HCT116 (cell line): ENCODE measurements around the gene KIF14. TPM values are rescaled to one million over a fixed set of nuclear protein-coding genes. Genes with fewer than 3 reads are reported as not detected.

Source experiments
- ATAC-seq: fragments of 200-7000 bp; cut with Tn5 transposase; 2 replicates; pipeline ENCODE4 v1.9.1; 2020; ENCODE audit warnings: mild to moderate bottlenecking, moderate library complexity
- BruUV-seq: library from RNA; stranded (reverse); fragments of 400-500 nt; replicated peaks from 2 replicates; lab custom pipeline; 2021; lab: Mats Ljungman, UMichigan
- CTCF ChIA-PET: fragments of 300-600 bp; sonication (Branson Sonifier 250); formaldehyde crosslinking; loops from one replicate; lab custom pipeline; 2021; ENCODE audit warnings: antibody characterized with exemption; lab: Charles Lee
- POLR2A ChIA-PET: fragments of 300-600, 350-600 bp; sonication (Branson Sonifier 250); formaldehyde crosslinking; loops from one replicate; lab custom pipeline; 2021; ENCODE audit warnings: antibody characterized with exemption; lab: Charles Lee
- RAD21 ChIA-PET, 2 experiments: fragments of 300-600 bp; sonication (Branson Sonifier 250); formaldehyde crosslinking; loops; one replicate each; lab custom pipeline; 2023; ENCODE audit warnings: low total read pairs in 2 of 2; ENCODE audit not compliant: uncharacterized antibody in 2 of 2, unreplicated experiment in 2 of 2, low non-redundant PET in 1 of 2; lab: Charles Lee
- DNase-seq: peaks from one replicate; pipeline ENCODE4 v3.0.0-alpha.2; 2010; ENCODE audit warnings: low read depth, low spot score
- H2AFZ ChIP-seq: fragments of 200-600 bp; shearing (Covaris generic), sonication (generic); 2 replicates; pipeline ENCODE4 v1.6.1; 2017; ENCODE audit warnings: low read depth, mixed run types, mixed read lengths, antibody characterized with exemption, low read length; ENCODE audit not compliant: poor library complexity, severe bottlenecking
- H3K27ac ChIP-seq: 2 replicates; pipeline ENCODE4 v1.5.1; 2012; ENCODE audit warnings: low read depth, low read length
- H3K27me3 ChIP-seq: fragments of 200-600 bp; sonication (generic); 2 replicates; pipeline ENCODE4 v1.6.1; 2016; ENCODE audit warnings: mixed run types, low read length, mixed read lengths; ENCODE audit not compliant: insufficient read depth
- H3K36me3 ChIP-seq, 2 experiments: fragments of 200-500 bp in 1 of 2; fragments of 200-600 bp in 1 of 2; sonication (Bioruptor generic) in 1 of 2; sonication (generic) in 1 of 2; 2 replicates each; pipeline versions ENCODE4 v1.5.1 to v1.6.1; 2014 to 2016; ENCODE audit warnings: low read length in 2 of 2, inconsistent platforms in 1 of 2, mixed read lengths in 1 of 2, mixed run types in 1 of 2; ENCODE audit not compliant: insufficient read depth in 2 of 2, control insufficient read depth in 1 of 2
- H3K4me1 ChIP-seq, 2 experiments: fragments of 200-600 bp in 1 of 2; sonication (generic) in 1 of 2; 2 replicates each; pipeline versions ENCODE4 v1.5.1 to v1.6.1; 2012 to 2017; ENCODE audit warnings: low read length in 2 of 2, inconsistent platforms in 1 of 2, mild to moderate bottlenecking in 1 of 2, mixed read lengths in 1 of 2, mixed run types in 1 of 2, moderate library complexity in 1 of 2; ENCODE audit not compliant: insufficient read depth in 2 of 2, control insufficient read depth in 1 of 2
- H3K4me2 ChIP-seq: fragments of 200-600 bp; sonication (generic); 2 replicates; pipeline ENCODE4 v1.6.1; 2017; ENCODE audit warnings: mixed run types, low read length, mixed read lengths
- H3K4me3 ChIP-seq, 2 experiments: fragments of 200-600 bp in 1 of 2; sonication (generic) in 1 of 2; replicated peaks in 1 of 2; 2 replicates each; pipeline ENCODE4 v1.5.1; 2011 to 2016; ENCODE audit warnings: low read length in 2 of 2, control low read depth in 1 of 2, low read depth in 1 of 2, mild to moderate bottlenecking in 1 of 2, mixed read lengths in 1 of 2, mixed run types in 1 of 2
- H3K79me2 ChIP-seq: fragments of 200-600 bp; sonication (generic); 2 replicates; pipeline ENCODE4 v1.6.1; 2017; ENCODE audit warnings: mild to moderate bottlenecking, mixed run types, low read length, moderate library complexity, mixed read lengths; ENCODE audit not compliant: insufficient read depth
- H3K9ac ChIP-seq: fragments of 200-600 bp; sonication (generic); 2 replicates; pipeline ENCODE4 v1.6.1; 2016; ENCODE audit warnings: low read length, mixed read lengths
- H3K9me2 ChIP-seq: fragments of 200-600 bp; sonication (generic), shearing (Covaris generic); 2 replicates; pipeline ENCODE4 v1.6.1; 2017; ENCODE audit warnings: mixed run types, mild to moderate bottlenecking, moderate library complexity; ENCODE audit not compliant: insufficient read depth
- H3K9me3 ChIP-seq, 2 experiments: fragments of 200-500 bp in 1 of 2; fragments of 200-600 bp in 1 of 2; sonication (Bioruptor generic) in 1 of 2; sonication (generic) in 1 of 2; 2 replicates each; pipeline ENCODE4 v1.6.1; 2014 to 2017; ENCODE audit warnings: low read length in 2 of 2, mixed read lengths in 2 of 2, inconsistent platforms in 1 of 2, low read depth in 1 of 2, mild to moderate bottlenecking in 1 of 2, mixed run types in 1 of 2, moderate library complexity in 1 of 2; ENCODE audit not compliant: control insufficient read depth in 1 of 2, insufficient read depth in 1 of 2
- H4K20me1 ChIP-seq: fragments of 200-600 bp; sonication (generic), shearing (Covaris generic); 2 replicates; pipeline ENCODE4 v1.6.1; 2017; ENCODE audit warnings: mixed run types, mild to moderate bottlenecking, moderate library complexity; ENCODE audit not compliant: insufficient read depth
- ATF3 ChIP-seq: IDR thresholded peaks from 2 replicates; pipeline ENCODE4 v1.6.1; 2012
- CTCF ChIP-seq, 3 experiments: fragments of 200-600 bp in 1 of 3; sonication (generic) in 1 of 3; IDR thresholded peaks in 2 of 3; conservative IDR thresholded peaks in 1 of 3; 2 replicates each; pipeline ENCODE4 v1.5.1; 2012 to 2017; ENCODE audit warnings: low read depth in 2 of 3, low read length in 2 of 3, antibody characterized with exemption in 1 of 3, borderline replicate concordance in 1 of 3, control low read depth in 1 of 3, mild to moderate bottlenecking in 1 of 3, mixed read lengths in 1 of 3, mixed run types in 1 of 3, moderate library complexity in 1 of 3; ENCODE audit not compliant: insufficient read depth in 1 of 3
- EGR1 ChIP-seq: IDR thresholded peaks from 2 replicates; pipeline ENCODE4 v1.6.1; 2012; ENCODE audit warnings: low read depth
- EZH2 ChIP-seq: fragments of 200-600 bp; sonication (generic); IDR thresholded peaks from 2 replicates; pipeline ENCODE4 v1.6.1; 2017; ENCODE audit warnings: antibody characterized with exemption, mixed run types
- POLR2AphosphoS5 ChIP-seq: IDR thresholded peaks from 2 replicates; pipeline ENCODE4 v1.6.1; 2011; ENCODE audit warnings: mild to moderate bottlenecking, low read depth, low read length, moderate library complexity
- RAD21 ChIP-seq: IDR thresholded peaks from 2 replicates; pipeline ENCODE4 v1.6.1; 2012; ENCODE audit warnings: low read depth, mild to moderate bottlenecking
- SIN3A ChIP-seq: IDR thresholded peaks from 2 replicates; pipeline ENCODE4 v1.6.1; 2012; ENCODE audit warnings: low read depth
- SP1 ChIP-seq: IDR thresholded peaks from 2 replicates; pipeline ENCODE4 v1.6.1; 2012; ENCODE audit warnings: low read depth
- SRF ChIP-seq: IDR thresholded peaks from 2 replicates; pipeline ENCODE4 v1.6.1; 2012; ENCODE audit warnings: low read depth
- TCF7L2 ChIP-seq: IDR thresholded peaks from 2 replicates; pipeline ENCODE4 v1.7.0; 2011; ENCODE audit warnings: borderline replicate concordance, inconsistent platforms; ENCODE audit not compliant: insufficient read depth, insufficient read length; ENCODE audit errors: extremely low read depth
- YY1 ChIP-seq: IDR thresholded peaks from 2 replicates; pipeline ENCODE4 v1.6.1; 2011; ENCODE audit warnings: low read length, low read depth, moderate library complexity, mild to moderate bottlenecking; ENCODE audit not compliant: insufficient replicate concordance; ENCODE audit errors: extremely low read depth
- ZFX ChIP-seq: fragments of 450-650 bp; IDR thresholded peaks from 2 replicates; pipeline ENCODE4 v1.6.1; 2017
- ZNF274 ChIP-seq: fragments of 200-500 bp; sonication (Bioruptor generic); IDR thresholded peaks from 2 replicates; pipeline ENCODE4 v1.6.1; 2014; ENCODE audit warnings: mild to moderate bottlenecking, low read depth, low read length, inconsistent platforms
- intact Hi-C: fragments of 100-400 bp; cut with micrococcal nuclease; formaldehyde crosslinking; loops from 2 replicates; pipeline ENCODE4 v1.10.0; 2022
- total RNA-seq: library from RNA; stranded (reverse); gene quantifications from one replicate; pipeline ENCODE4 v1.2.1, GENCODE V29; 2021; ENCODE audit not compliant: unreplicated experiment

KIF14 gene
- total RNA-seq, 1 experiment from 2014 or later: 21.8 TPM

GRCh38 chr1:200652378-200652777 is 31.8 kb upstream of the KIF14 start:
- H3K79me2 ChIP-seq: no peaks in the 10 kb centered on the region
- H2AFZ ChIP-seq: no peak overlapping the region
- ChIA-PET CTCF (no interaction called here), RAD21 (no interaction called here), POLR2A (no interaction called here)
- ATAC-seq (no peak), DNase-seq (no peak)
- no peaks in the 10 kb centered on the region for H4K20me1 ChIP-seq
- H3K9ac ChIP-seq: no peak overlapping the region
- no peak for TF ChIP-seq SIN3A
- no peak for TF ChIP-seq ATF3
- TF ChIP-seq TCF7L2: no peak
- no peak for TF ChIP-seq POLR2AphosphoS5
- TF ChIP-seq RAD21: no peak
- no peak for TF ChIP-seq CTCF (IDR thresholded peaks at IDR 0.05 in 2 of 3, conservative IDR thresholded peaks at IDR 0.05 in 1 of 3; ENCODE audit: borderline replicate concordance in 1 of 3, insufficient read depth in 1 of 3, low read depth in 2 of 3, low read length in 2 of 3)
- TF ChIP-seq SP1: no peak
- no peak for TF ChIP-seq EGR1
- TF ChIP-seq ZNF274: no peak
- TF ChIP-seq YY1: no peak
- no peak for TF ChIP-seq ZFX
- no peak for TF ChIP-seq EZH2
- TF ChIP-seq SRF: no peak
- H3K9me3 ChIP-seq: no peaks in the 10 kb centered on the region
- no TSS peak for BruUV-seq
- H3K4me1 ChIP-seq: peaks cover 6 to 19% of the 10 kb centered on the region in 2 experiments; a peak in 3 of 4 replicates
- no peak overlapping the region for H3K27ac ChIP-seq
- peaks cover 0 to 5% of the 10 kb centered on the region in 2 experiments; a peak in 2 of 4 replicates for H3K36me3 ChIP-seq
- no peak overlapping the region for H3K4me2 ChIP-seq
- intact Hi-C loops: no loop called here
- no peak overlapping the region for H3K4me3 ChIP-seq
- no peaks in the 10 kb centered on the region for H3K27me3 ChIP-seq
- H3K9me2 ChIP-seq: no peaks in the 10 kb centered on the region
